Left ventricle myocardium inferior (tissue), 1 donor: ENCODE data around the gene PFKM. TPM values are rescaled to one million over a fixed set of nuclear protein-coding genes. Genes with fewer than 3 reads are reported as not detected.

Source experiments
- DNase-seq: peaks from one replicate; pipeline ENCODE4 v3.0.0-alpha.2; 2020
- H3K27ac ChIP-seq: fragments of 200-600 bp; replicated peaks from 2 replicates; pipeline ENCODE4 v1.8.0; 2021
- H3K27me3 ChIP-seq: fragments of 200-600 bp; 2 replicates; pipeline ENCODE4 v1.8.0; 2021; ENCODE audit warnings: low read depth
- H3K36me3 ChIP-seq: fragments of 200-600 bp; 2 replicates; pipeline ENCODE4 v1.8.0; 2021
- H3K4me1 ChIP-seq: fragments of 200-600 bp; 2 replicates; pipeline ENCODE4 v1.8.0; 2021
- H3K4me3 ChIP-seq: fragments of 200-600 bp; 2 replicates; pipeline ENCODE4 v1.8.0; 2021; ENCODE audit warnings: mild to moderate bottlenecking, moderate library complexity
- H3K9me3 ChIP-seq: fragments of 200-600 bp; replicated peaks from 2 replicates; pipeline ENCODE4 v1.8.0; 2021
- CTCF ChIP-seq: fragments of 200-600 bp; IDR thresholded peaks from 2 replicates; pipeline ENCODE4 v1.8.0; 2021; ENCODE audit warnings: antibody characterized with exemption, mild to moderate bottlenecking, borderline replicate concordance
- intact Hi-C: fragments of 100-400 bp; cut with micrococcal nuclease; formaldehyde crosslinking; loops from one replicate; pipeline ENCODE4 v1.11.0; 2022
- total RNA-seq: library from RNA; stranded (reverse); fragmentation: NEBNext Ultra II Directional; extraction: Animal tissue kit (Norgen Biotek cat#: 25700); gene quantifications from one replicate; pipeline ENCODE4 v1.2.1, GENCODE V29; 2021
- donor health status: DM: no; HTN: yes; CAD: no; lungs with severe emphysema.

PFKM gene
- total RNA-seq, 1 donor from 2014 or later: 671 TPM

DNA sequence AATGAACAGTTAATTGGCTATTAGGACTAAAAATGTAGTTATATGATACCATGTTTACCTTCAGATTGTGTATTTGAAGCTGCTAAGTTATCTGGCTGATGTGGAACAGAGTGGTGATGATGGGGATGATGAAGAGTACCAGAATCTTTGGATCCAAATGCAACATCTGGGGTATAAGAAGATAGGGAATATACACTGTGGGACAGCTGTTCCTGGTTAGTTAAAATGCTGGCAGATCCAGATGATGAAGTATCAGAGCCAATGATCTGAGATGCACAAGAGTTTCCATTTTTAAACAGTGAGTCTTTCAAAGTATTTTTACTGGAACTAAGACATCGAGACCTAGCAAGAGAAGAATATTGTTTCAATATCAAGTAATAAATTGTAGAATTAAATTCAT lies 44.9 kb upstream of the PFKM start:
- peaks cover 4% of the 10 kb centered on the region for H3K4me1 ChIP-seq
- TF ChIP-seq CTCF: no peak
- intact Hi-C loops: no loop called here
- no peaks in the 10 kb centered on the region for H3K27me3 ChIP-seq
- H3K4me3 ChIP-seq: no peak overlapping the region
- H3K9me3 ChIP-seq: no peaks in the 10 kb centered on the region
- peaks cover 65% of the 10 kb centered on the region for H3K36me3 ChIP-seq
- H3K27ac ChIP-seq: no peak overlapping the region
- no peak for DNase-seq

- Histone ChIP-seq H3K4me1 (peaks cover 4% of the 10 kb centered on the region), H3K27ac (no peak overlapping the region), H3K9me3 (no peaks in the 10 kb centered on the region), H3K36me3 (peaks cover 62% of the 10 kb centered on the region), H3K27me3 (no peaks in the 10 kb centered on the region), H3K4me3 (no peak overlapping the region)
- DNase-seq: no peak
- intact Hi-C loops: no loop called here
- TF ChIP-seq CTCF: no peak
These were observed 43.3 kb upstream of the PFKM start for GRCh38 chr12:48075832-48076231.

DNA sequence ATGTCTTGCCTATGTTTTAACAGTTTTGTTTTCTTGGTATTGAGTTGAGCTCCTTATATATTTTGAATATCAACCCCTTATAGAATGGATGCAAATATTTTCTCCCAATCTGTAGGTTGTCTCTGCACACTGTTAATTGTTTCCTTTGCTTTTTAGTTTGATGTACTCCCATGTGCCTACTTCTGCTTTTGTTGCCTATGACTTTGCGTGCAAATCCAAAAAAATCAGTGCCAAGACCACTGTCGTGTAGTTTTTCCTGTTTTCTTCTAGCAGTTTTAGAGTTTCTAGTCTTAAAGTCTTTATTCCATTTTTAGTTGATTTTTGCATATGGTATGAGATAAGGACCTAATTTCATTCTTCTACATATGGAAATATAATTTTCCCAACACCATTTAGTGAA lies 42.1 kb upstream of the PFKM start:
- Histone ChIP-seq H3K4me3 (no peak overlapping the region), H3K27me3 (no peaks in the 10 kb centered on the region), H3K4me1 (peaks cover 4% of the 10 kb centered on the region), H3K36me3 (peaks cover 60% of the 10 kb centered on the region), H3K9me3 (no peaks in the 10 kb centered on the region), H3K27ac (no peak overlapping the region)
- intact Hi-C loops: no loop called here
- no peak for DNase-seq
- TF ChIP-seq CTCF: no peak

DNA sequence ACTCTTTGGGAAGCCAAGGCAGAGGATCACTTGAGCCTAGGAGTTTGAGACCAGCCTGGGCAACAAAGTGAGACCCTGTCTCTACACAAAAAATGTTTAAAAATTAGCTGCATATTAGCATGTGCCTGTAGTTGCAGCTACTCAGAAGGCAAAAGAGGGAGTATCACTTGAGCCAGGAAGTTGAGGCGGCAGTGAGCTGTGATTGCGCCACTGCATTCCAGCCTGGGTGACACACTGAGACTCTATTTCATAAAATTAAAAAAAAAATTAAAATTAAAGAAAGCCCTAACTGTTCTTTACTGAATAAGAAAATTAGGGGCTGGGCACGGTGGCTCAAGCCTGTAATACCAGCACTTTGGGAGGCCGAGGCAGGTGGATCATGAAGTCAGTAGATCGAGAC lies 40.3 kb upstream of the PFKM start:
- DNase-seq: no peak
- Histone ChIP-seq H3K36me3 (peaks cover 56% of the 10 kb centered on the region), H3K4me1 (peaks cover 4% of the 10 kb centered on the region), H3K9me3 (no peaks in the 10 kb centered on the region), H3K27me3 (no peaks in the 10 kb centered on the region), H3K27ac (no peak overlapping the region), H3K4me3 (no peak overlapping the region)
- intact Hi-C loops: no loop called here
- TF ChIP-seq CTCF: no peak

DNA sequence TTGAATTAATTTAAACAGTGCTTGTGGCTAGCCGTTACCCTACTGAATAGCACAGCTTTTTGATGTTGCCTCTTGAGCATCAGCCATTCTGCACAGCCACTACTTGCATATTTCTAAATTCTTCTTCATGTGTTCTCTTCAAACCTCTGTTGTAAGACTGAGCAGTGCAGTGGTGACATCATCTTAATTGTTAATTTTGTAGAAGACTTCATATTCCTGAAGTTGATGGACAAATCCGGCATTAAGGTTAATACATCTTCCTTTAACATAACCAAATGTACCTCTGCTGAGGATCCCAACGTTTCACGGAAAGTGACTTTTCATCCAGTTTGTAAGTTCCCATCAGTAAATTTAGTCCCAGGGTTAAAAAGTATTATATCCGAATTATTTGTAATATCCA lies 38.9 kb upstream of the PFKM start:
- H3K27ac ChIP-seq: no peak overlapping the region
- no peaks in the 10 kb centered on the region for H3K27me3 ChIP-seq
- no peak for TF ChIP-seq CTCF
- intact Hi-C loops: loop anchor here (5.0 kb wide), 1 partner anchor 87 kb away; no protein-coding TSS in a partner anchor
- peaks cover 48% of the 10 kb centered on the region for H3K36me3 ChIP-seq
- DNase-seq: no peak
- H3K4me3 ChIP-seq: no peak overlapping the region
- peaks cover 4% of the 10 kb centered on the region for H3K4me1 ChIP-seq
- H3K9me3 ChIP-seq: no peaks in the 10 kb centered on the region

DNA sequence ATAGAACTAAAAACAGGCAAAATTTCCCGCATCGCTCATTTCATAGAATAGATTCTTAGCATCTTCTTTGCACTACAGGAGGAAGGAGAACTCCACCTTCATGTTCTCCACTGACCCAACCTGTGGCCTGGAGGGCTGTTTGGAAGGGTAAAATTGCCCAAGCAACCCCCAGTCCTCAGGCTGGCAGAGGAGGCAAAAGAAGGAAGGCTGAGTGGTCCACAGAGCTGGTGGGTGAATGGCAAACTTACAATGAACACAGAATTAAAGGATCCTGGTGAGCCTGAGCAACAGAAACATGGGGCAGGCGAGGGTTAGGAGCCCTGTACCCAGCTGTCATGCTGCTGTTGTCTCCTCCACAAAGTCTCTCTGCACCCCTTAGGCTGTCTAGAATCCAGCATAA lies 38.3 kb upstream of the PFKM start:
- Histone ChIP-seq H3K4me3 (no peak overlapping the region), H3K27me3 (no peaks in the 10 kb centered on the region), H3K36me3 (peaks cover 53% of the 10 kb centered on the region), H3K9me3 (no peaks in the 10 kb centered on the region), H3K27ac (no peak overlapping the region), H3K4me1 (peaks cover 4% of the 10 kb centered on the region)
- DNase-seq: no peak
- no peak for TF ChIP-seq CTCF
- intact Hi-C loops: loop anchor here (5.0 kb wide), 1 partner anchor 86 kb away; no protein-coding TSS in a partner anchor
